ENCODE data around the gene CDK5.

Gene CDK5

GRCh38 chr7:151086802-151087244 is 29.1 kb upstream of the CDK5 start:
- DNase-seq = peak; percentile 56

- peak; percentile 90 for DNase-seq
Measured at GRCh38 chr7:151085691-151086620, 28.3 kb upstream of the CDK5 start, which contains the start of gene AGAP3. TSS of gene AGAP3 (plus strand) at chr7:151086475. CDS start at chr7:151086742, 267 bp downstream.

GRCh38 chr7:151085329-151085690 is 27.6 kb upstream of the CDK5 start:
- DNase-seq = no peak

GRCh38 chr7:151083824-151084160 is 26.1 kb upstream of the CDK5 start:
- no peak for DNase-seq

GRCh38 chr7:151083071-151083823 is 25.6 kb upstream of the CDK5 start, which contains the start of gene TMUB1:
TSS of gene TMUB1 (minus strand) at chr7:151083493. CDS start at chr7:151082563, 930 bp downstream.
- peak; percentile 87 for DNase-seq

- no peak for DNase-seq
Measured at GRCh38 chr7:151082141-151083070, 24.7 kb upstream of the CDK5 start.

- no peak for DNase-seq
Measured at GRCh38 chr7:151081170-151082101, 23.7 kb upstream of the CDK5 start.

- DNase-seq = peak; percentile 95
Measured at GRCh38 chr7:151080522-151081169, 22.9 kb upstream of the CDK5 start, which contains the start of gene FASTK. TSS of gene FASTK (minus strand) at chr7:151080809. CDS start at chr7:151080766, 43 bp downstream.

GRCh38 chr7:151080067-151080521 is 22.4 kb upstream of the CDK5 start:
- DNase-seq = peak; percentile 22

- no peak for DNase-seq
Measured at GRCh38 chr7:151079199-151079910, 21.7 kb upstream of the CDK5 start.

GRCh38 chr7:151078233-151079040 is 20.7 kb upstream of the CDK5 start:
- no peak for DNase-seq

GRCh38 chr7:151077705-151078232 is 20.1 kb upstream of the CDK5 start:
- no peak for DNase-seq

GRCh38 chr7:151076863-151077704 is 19.4 kb upstream of the CDK5 start:
- peak; percentile 35 for DNase-seq

GRCh38 chr7:151075978-151076426 is 18.3 kb upstream of the CDK5 start:
- DNase-seq = no peak

- no peak for DNase-seq
Measured at GRCh38 chr7:151075662-151075971, 17.9 kb upstream of the CDK5 start.

GRCh38 chr7:151074817-151075661 is 17.3 kb upstream of the CDK5 start:
- DNase-seq = no peak

GRCh38 chr7:151073990-151074389 is 16.3 kb upstream of the CDK5 start:
- DNase-seq = no peak
